H1 (cell line): ENCODE results near the gene CEP192. TPM values are rescaled to one million over a fixed set of nuclear protein-coding genes. Genes with fewer than 3 reads are reported as not detected.

Experiments used
- CTCF ChIA-PET: fragments of 300-600 bp; sonication (Branson Sonifier 250); formaldehyde crosslinking; loops from one replicate; lab custom pipeline; 2021; ENCODE audit not compliant: partially characterized antibody; lab: Charles Lee
- POLR2A ChIA-PET: fragments of 300-600 bp; sonication (Branson Sonifier 250); formaldehyde crosslinking; loops from one replicate; lab custom pipeline; 2021; ENCODE audit warnings: inconsistent platforms; ENCODE audit not compliant: partially characterized antibody; lab: Charles Lee
- DNase-seq, 2 experiments: peaks; one replicate each; pipeline versions ENCODE4 v3.0.0 to v3.0.0-alpha.2; 2010 to 2022; ENCODE audit warnings: low spot score in 2 of 2, low read depth in 1 of 2, mixed read lengths in 1 of 2
- FAIRE-seq: peaks from 2 replicates; lab custom pipeline; 2011; peaks lifted over from hg19 to GRCh38; lab: Jason Lieb, UNC
- H2AFZ ChIP-seq: 2 replicates; pipeline ENCODE4 v1.8.1; 2012; ENCODE audit warnings: low read length, inconsistent platforms
- H2AK5ac ChIP-seq: 2 replicates; pipeline ENCODE4 v1.6.1; 2013; ENCODE audit warnings: low read depth, low read length
- H2BK120ac ChIP-seq: replicated peaks from 2 replicates; pipeline ENCODE3; 2013; ENCODE audit warnings: low read depth, low read length, inconsistent platforms
- H2BK12ac ChIP-seq: 2 replicates; pipeline ENCODE4 v1.6.1; 2013; ENCODE audit warnings: low read depth, low read length
- H2BK15ac ChIP-seq: 2 replicates; pipeline ENCODE4 v1.6.1; 2013; ENCODE audit warnings: low read length
- H2BK20ac ChIP-seq: 2 replicates; pipeline ENCODE4 v1.6.1; 2013; ENCODE audit warnings: low read length
- H2BK5ac ChIP-seq: 2 replicates; pipeline ENCODE4 v1.6.1; 2013; ENCODE audit warnings: low read depth, low read length
- H3K14ac ChIP-seq: 2 replicates; pipeline ENCODE4 v1.6.1; 2013; ENCODE audit warnings: inconsistent platforms; ENCODE audit not compliant: insufficient read length
- H3K18ac ChIP-seq: 2 replicates; pipeline ENCODE4 v1.6.1; 2013; ENCODE audit warnings: low read length; ENCODE audit errors: extremely low read depth
- H3K23ac ChIP-seq: 2 replicates; pipeline ENCODE4 v1.6.1; 2013; ENCODE audit warnings: inconsistent platforms; ENCODE audit not compliant: insufficient read length
- H3K23me2 ChIP-seq: 2 replicates; pipeline ENCODE4 v1.6.1; 2013; ENCODE audit warnings: low read depth, low read length
- H3K27ac ChIP-seq: 2 replicates; pipeline ENCODE4 v1.6.1; 2011; ENCODE audit warnings: low read depth, low read length, inconsistent platforms
- H3K27me3 ChIP-seq, 4 experiments: replicated peaks in 1 of 4; 1 replicate in 1 of 4; 2 replicates in 3 of 4; pipeline versions ENCODE4 v1.6.1 to v1.8.1; 2011 to 2013; ENCODE audit warnings: low read length in 3 of 4, mild to moderate bottlenecking in 3 of 4, inconsistent platforms in 2 of 4, mixed read lengths in 2 of 4, moderate library complexity in 1 of 4; ENCODE audit not compliant: control insufficient read depth in 3 of 4, insufficient read depth in 3 of 4; ENCODE audit errors: extremely low read depth in 1 of 4
- H3K36me3 ChIP-seq, 4 experiments: 2 replicates each; pipeline versions ENCODE4 v1.6.1 to v1.8.1; 2011 to 2013; ENCODE audit warnings: mild to moderate bottlenecking in 4 of 4, low read length in 3 of 4, moderate library complexity in 2 of 4, control low read depth in 1 of 4, inconsistent platforms in 1 of 4; ENCODE audit not compliant: insufficient read depth in 4 of 4, control insufficient read depth in 2 of 4
- H3K4ac ChIP-seq: replicated peaks from 2 replicates; pipeline ENCODE3; 2013; ENCODE audit warnings: low read length, low read depth, mixed read lengths, inconsistent platforms; ENCODE audit not compliant: insufficient read length
- H3K4me1 ChIP-seq, 4 experiments: replicated peaks in 1 of 4; 1 replicate in 1 of 4; 2 replicates in 3 of 4; pipeline versions ENCODE4 v1.6.1 to v1.8.1; 2011 to 2013; ENCODE audit warnings: low read length in 3 of 4, inconsistent platforms in 2 of 4, mixed read lengths in 1 of 4; ENCODE audit not compliant: insufficient read depth in 4 of 4, control insufficient read depth in 3 of 4
- H3K4me2 ChIP-seq, 2 experiments: 2 replicates each; pipeline versions ENCODE4 v1.6.1 to v1.8.1; 2011 to 2013; ENCODE audit warnings: low read depth in 2 of 2, low read length in 2 of 2, control low read depth in 1 of 2, inconsistent platforms in 1 of 2, mild to moderate bottlenecking in 1 of 2; ENCODE audit not compliant: insufficient read depth in 1 of 2
- H3K4me3 ChIP-seq, 4 experiments: fragments of 200-600, 300-600 bp in 1 of 4; sonication (generic), shearing (Covaris generic), sonication (Bioruptor Twin) in 1 of 4; 2 replicates each; pipeline versions ENCODE4 v1.5.1 to v1.8.1; 2011 to 2016; ENCODE audit warnings: low read length in 4 of 4, low read depth in 3 of 4, control low read depth in 2 of 4, inconsistent platforms in 2 of 4, mild to moderate bottlenecking in 2 of 4, mixed read lengths in 1 of 4, moderate library complexity in 1 of 4; ENCODE audit not compliant: insufficient read depth in 2 of 4; ENCODE audit errors: extremely low read depth in 1 of 4
- H3K56ac ChIP-seq: replicated peaks from 2 replicates; pipeline ENCODE3; 2013; ENCODE audit warnings: low read depth, mild to moderate bottlenecking, mixed read lengths, low read length, inconsistent platforms; ENCODE audit not compliant: insufficient read length
- H3K79me1 ChIP-seq: 2 replicates; pipeline ENCODE4 v1.6.1; 2013; ENCODE audit warnings: low read depth, low read length, control low read depth
- H3K79me2 ChIP-seq, 2 experiments: 2 replicates each; pipeline versions ENCODE4 v1.6.1 to v1.8.1; 2012 to 2013; ENCODE audit warnings: low read length in 2 of 2, mild to moderate bottlenecking in 2 of 2, inconsistent platforms in 1 of 2; ENCODE audit not compliant: insufficient read depth in 2 of 2, control insufficient read depth in 1 of 2
- H3K9ac ChIP-seq, 4 experiments: replicated peaks in 1 of 4; 1 replicate in 1 of 4; 2 replicates in 3 of 4; pipeline versions ENCODE4 v1.6.1 to v1.8.1; 2011 to 2013; ENCODE audit warnings: low read depth in 3 of 4, low read length in 3 of 4, control low read depth in 2 of 4, mild to moderate bottlenecking in 2 of 4, moderate library complexity in 2 of 4, inconsistent platforms in 1 of 4; ENCODE audit errors: extremely low read depth in 1 of 4
- H3K9me3 ChIP-seq, 2 experiments: 2 replicates each; pipeline versions ENCODE4 v1.6.1 to v1.8.1; 2012 to 2013; ENCODE audit warnings: mild to moderate bottlenecking in 2 of 2, moderate library complexity in 2 of 2, control low read depth in 1 of 2, inconsistent platforms in 1 of 2, low read depth in 1 of 2, low read length in 1 of 2, mixed read lengths in 1 of 2; ENCODE audit not compliant: insufficient read depth in 2 of 2
- H4K20me1 ChIP-seq, 2 experiments: replicated peaks in 1 of 2; 2 replicates each; pipeline versions ENCODE3 to v1.8.1; 2011 to 2013; ENCODE audit warnings: inconsistent platforms in 2 of 2, low read length in 2 of 2, mild to moderate bottlenecking in 1 of 2; ENCODE audit not compliant: insufficient read depth in 2 of 2, control insufficient read depth in 1 of 2
- H4K5ac ChIP-seq: 2 replicates; pipeline ENCODE4 v1.6.1; 2013; ENCODE audit warnings: low read length, low read depth, mixed read lengths, inconsistent platforms; ENCODE audit not compliant: insufficient read length
- H4K8ac ChIP-seq: 2 replicates; pipeline ENCODE4 v1.8.0; 2013; ENCODE audit warnings: mild to moderate bottlenecking, moderate library complexity, low read length, inconsistent platforms; ENCODE audit not compliant: insufficient read depth; ENCODE audit errors: extremely low read depth
- H4K91ac ChIP-seq: replicated peaks from 2 replicates; pipeline ENCODE3; 2013; ENCODE audit warnings: low read length, mixed read lengths, inconsistent platforms; ENCODE audit not compliant: insufficient read length
- BRCA1 ChIP-seq: IDR thresholded peaks from 2 replicates; pipeline ENCODE4 v1.6.1; 2012; ENCODE audit warnings: low read depth, low read length, improper control_type of control experiment
- EZH2 ChIP-seq: fragments of 200-600 bp; sonication (generic); IDR thresholded peaks from 2 replicates; pipeline ENCODE4 v1.7.1; 2012; ENCODE audit warnings: low read depth, mild to moderate bottlenecking, moderate library complexity, low read length, inconsistent platforms; ENCODE audit not compliant: severe bottlenecking
- SIX5 ChIP-seq: IDR thresholded peaks from 2 replicates; pipeline ENCODE4 v1.6.1; 2011; ENCODE audit warnings: mild to moderate bottlenecking, low read depth, low read length
- SP1 ChIP-seq: IDR thresholded peaks from 2 replicates; pipeline ENCODE4 v1.6.1; 2011; ENCODE audit warnings: low read depth, low read length
- SP4 ChIP-seq: IDR thresholded peaks from 2 replicates; pipeline ENCODE4 v1.6.1; 2012; ENCODE audit warnings: low read length, inconsistent platforms
- TCF12 ChIP-seq: IDR thresholded peaks from 2 replicates; pipeline ENCODE4 v1.6.1; 2011; ENCODE audit warnings: low read depth, mild to moderate bottlenecking, low read length
- YY1 ChIP-seq: IDR thresholded peaks from 2 replicates; pipeline ENCODE4 v1.6.1; 2011; ENCODE audit warnings: low read depth, mild to moderate bottlenecking, low read length
- WGBS, 2 experiments: shearing (Covaris generic) in 1 of 2; methylation state at CpG; one replicate each; pipeline versions ENCODE4 v1.1.6 to v1.1.7; 2013 to 2015; ENCODE audit warnings: low lambda C conversion rate in 2 of 2, mixed read lengths in 2 of 2, inconsistent platforms in 1 of 2, low coverage in 1 of 2, missing lambda C conversion rate in 1 of 2; ENCODE audit not compliant: insufficient replicate concordance in 2 of 2, insufficient coverage in 1 of 2, insufficient read length in 1 of 2; ENCODE audit errors: extremely low coverage in 1 of 2, missing lambda C conversion rate in 1 of 2; 5-methylcytosine and 5-hydroxymethylcytosine counted together
- polyA plus RNA-seq, 7 experiments: library from polyadenylated mRNA; depleted of rRNA in 3 of 7; stranded (reverse) in 5 of 7; unstranded in 2 of 7; fragments of >200 nt in 5 of 7; fragments of 200-250 nt in 2 of 7; gene quantifications; 1 replicate in 5 of 7; 2 replicates in 1 of 7; 4 replicates in 1 of 7; pipeline versions ENCODE4 v1.2.1 to v1.2.3, GENCODE V29; 2011 to 2013; ENCODE audit warnings: missing spikeins in 2 of 7, mixed read lengths in 2 of 7
- total RNA-seq: library from RNA; stranded (reverse); fragmentation: NEBNext Ultra II Directional; extraction: Animal tissue kit (Norgen Biotek cat#: 25700); gene quantifications from 2 replicates; pipeline ENCODE4 v1.2.1, GENCODE V29; 2021

Gene CEP192
- total and polyA plus RNA-seq, 2 of the 8 experiments (the other 6 are each of a cell fraction or from before 2014, with no cell fraction given) = 13.4 to 23.1 TPM

DNA sequence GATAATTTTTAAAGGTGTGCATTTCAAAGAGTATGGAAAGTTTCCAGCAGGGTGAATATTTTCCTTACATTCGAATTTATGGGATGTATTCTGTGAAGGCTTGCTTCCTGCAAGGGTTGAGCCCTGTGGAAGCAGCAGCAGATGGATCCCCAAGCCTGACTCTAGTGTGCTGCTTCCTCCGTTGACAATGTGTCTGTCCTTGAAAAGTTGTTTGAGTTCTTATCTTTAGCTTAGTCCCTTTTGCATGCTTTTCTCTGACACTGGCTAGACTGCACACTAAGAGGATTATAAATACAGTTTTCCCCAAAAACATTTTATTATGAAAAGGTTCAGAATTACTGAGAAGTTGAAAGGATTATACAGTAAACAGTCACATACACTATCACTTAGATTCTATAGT, 86.3 kb downstream of the CEP192 start:
- CTCF ChIA-PET = no interaction called here
- Histone ChIP-seq H3K4me2 (no peak overlapping the region), H3K27ac (no peak overlapping the region), H3K36me3 (peaks cover 3 to 31% (median 15%) of the 10 kb centered on the region in 4 experiments; a peak in 5 of 8 replicates), H2BK5ac (no peak overlapping the region), H4K91ac (no peak overlapping the region), H3K56ac (no peak overlapping the region), H4K5ac (no peak overlapping the region), H3K4ac (no peak overlapping the region), H2AFZ (no peak overlapping the region), H3K9ac (no peak overlapping the region), H2BK15ac (no peak overlapping the region), H4K20me1 (no peaks in the 10 kb centered on the region), H4K8ac (no peak overlapping the region), H3K14ac (no peak overlapping the region), H2BK20ac (no peak overlapping the region), H3K18ac (no peak overlapping the region), H3K9me3 (no peaks in the 10 kb centered on the region), H3K27me3 (no peaks in the 10 kb centered on the region), H3K23me2 (no peaks in the 10 kb centered on the region), H3K4me1 (no peaks in the 10 kb centered on the region), H3K79me1 (no peaks in the 10 kb centered on the region), H2AK5ac (no peak overlapping the region), H3K4me3 (no peak overlapping the region), H3K23ac (no peak overlapping the region), H3K79me2 (no peaks in the 10 kb centered on the region), H2BK12ac (no peak overlapping the region), H2BK120ac (no peak overlapping the region)
- FAIRE-seq = no peak
- POLR2A ChIA-PET = no interaction called here
- no peak for DNase-seq
- TF ChIP-seq SP4 = no peak
- no peak for TF ChIP-seq TCF12
- TF ChIP-seq BRCA1 = no peak
- TF ChIP-seq SP1 = no peak
- TF ChIP-seq SIX5 = no peak
- no peak for TF ChIP-seq YY1
- TF ChIP-seq EZH2 = no peak
- WGBS, 2 experiments = 83% methylated on average over 2 of the region's 2 CpGs; no CpG with 5 or more reads in 1 of the 2 experiments
